Prostate gland (tissue), 2 donors: ENCODE data around the gene MESP2.

Experiments
- POLR2AphosphoS5 ChIP-seq: sonication (generic); formaldehyde crosslinking; IDR thresholded peaks from one replicate; pipeline ENCODE4 v1.6.1; 2017; ENCODE audit warnings: antibody characterized with exemption
- TF ChIP-seq, protein P1 (sequence below), 4 experiments: fragments of 200-600 bp in 2 of 4; fragments of 450-650 bp in 2 of 4; sonication (generic) in 2 of 4; IDR thresholded peaks; 1 replicate in 3 of 4; 2 replicates in 1 of 4; pipeline ENCODE4 v1.5.1; 2016 to 2019; ENCODE audit warnings: antibody characterized with exemption in 4 of 4, mild to moderate bottlenecking in 2 of 4, moderate library complexity in 2 of 4

GRCh38 chr15:89749526-89749925 is 26.6 kb upstream of the MESP2 start:
- TF ChIP-seq, protein P1, sequence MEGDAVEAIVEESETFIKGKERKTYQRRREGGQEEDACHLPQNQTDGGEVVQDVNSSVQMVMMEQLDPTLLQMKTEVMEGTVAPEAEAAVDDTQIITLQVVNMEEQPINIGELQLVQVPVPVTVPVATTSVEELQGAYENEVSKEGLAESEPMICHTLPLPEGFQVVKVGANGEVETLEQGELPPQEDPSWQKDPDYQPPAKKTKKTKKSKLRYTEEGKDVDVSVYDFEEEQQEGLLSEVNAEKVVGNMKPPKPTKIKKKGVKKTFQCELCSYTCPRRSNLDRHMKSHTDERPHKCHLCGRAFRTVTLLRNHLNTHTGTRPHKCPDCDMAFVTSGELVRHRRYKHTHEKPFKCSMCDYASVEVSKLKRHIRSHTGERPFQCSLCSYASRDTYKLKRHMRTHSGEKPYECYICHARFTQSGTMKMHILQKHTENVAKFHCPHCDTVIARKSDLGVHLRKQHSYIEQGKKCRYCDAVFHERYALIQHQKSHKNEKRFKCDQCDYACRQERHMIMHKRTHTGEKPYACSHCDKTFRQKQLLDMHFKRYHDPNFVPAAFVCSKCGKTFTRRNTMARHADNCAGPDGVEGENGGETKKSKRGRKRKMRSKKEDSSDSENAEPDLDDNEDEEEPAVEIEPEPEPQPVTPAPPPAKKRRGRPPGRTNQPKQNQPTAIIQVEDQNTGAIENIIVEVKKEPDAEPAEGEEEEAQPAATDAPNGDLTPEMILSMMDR (IDR thresholded peaks at IDR 0.05): no peak
- TF ChIP-seq POLR2AphosphoS5: no peak
